HG03575 (cell line): ENCODE measurements around the gene P2RY14.
"Not testable (repeated sequence)": the region's sequence is repeated elsewhere in the genome, so short reads cannot be mapped to it uniquely, and the experiment has no call there.

ENCODE experiments used
- ATAC-seq: cut with Tn5 transposase; IDR thresholded peaks from one replicate; pipeline ENCODE4 v1.9.1; 2021; ENCODE audit not compliant: unreplicated experiment, insufficient number of reproducible peaks, low FRiP score; ENCODE audit errors: extremely low read depth

P2RY14 gene

DNA sequence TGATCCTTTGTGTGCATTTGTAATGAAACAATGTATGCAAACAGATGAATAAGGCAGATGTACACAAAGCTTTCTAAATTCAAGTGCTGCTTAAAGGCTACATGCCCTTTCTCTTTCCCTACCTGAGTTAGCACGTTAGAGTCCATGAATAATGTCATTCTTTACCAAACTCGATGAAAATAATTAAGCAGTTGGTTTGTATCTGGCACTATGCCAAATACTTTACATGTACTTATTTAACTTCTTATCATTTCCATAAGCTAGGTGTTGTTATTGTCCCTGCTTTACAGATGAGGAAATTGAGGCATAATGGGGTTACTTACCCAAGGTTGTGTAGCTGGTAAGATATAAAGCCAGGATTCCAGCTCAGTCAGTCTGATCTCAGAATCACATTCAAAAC lies 77.8 kb downstream of the P2RY14 start:
- ATAC-seq = no peak

DNA sequence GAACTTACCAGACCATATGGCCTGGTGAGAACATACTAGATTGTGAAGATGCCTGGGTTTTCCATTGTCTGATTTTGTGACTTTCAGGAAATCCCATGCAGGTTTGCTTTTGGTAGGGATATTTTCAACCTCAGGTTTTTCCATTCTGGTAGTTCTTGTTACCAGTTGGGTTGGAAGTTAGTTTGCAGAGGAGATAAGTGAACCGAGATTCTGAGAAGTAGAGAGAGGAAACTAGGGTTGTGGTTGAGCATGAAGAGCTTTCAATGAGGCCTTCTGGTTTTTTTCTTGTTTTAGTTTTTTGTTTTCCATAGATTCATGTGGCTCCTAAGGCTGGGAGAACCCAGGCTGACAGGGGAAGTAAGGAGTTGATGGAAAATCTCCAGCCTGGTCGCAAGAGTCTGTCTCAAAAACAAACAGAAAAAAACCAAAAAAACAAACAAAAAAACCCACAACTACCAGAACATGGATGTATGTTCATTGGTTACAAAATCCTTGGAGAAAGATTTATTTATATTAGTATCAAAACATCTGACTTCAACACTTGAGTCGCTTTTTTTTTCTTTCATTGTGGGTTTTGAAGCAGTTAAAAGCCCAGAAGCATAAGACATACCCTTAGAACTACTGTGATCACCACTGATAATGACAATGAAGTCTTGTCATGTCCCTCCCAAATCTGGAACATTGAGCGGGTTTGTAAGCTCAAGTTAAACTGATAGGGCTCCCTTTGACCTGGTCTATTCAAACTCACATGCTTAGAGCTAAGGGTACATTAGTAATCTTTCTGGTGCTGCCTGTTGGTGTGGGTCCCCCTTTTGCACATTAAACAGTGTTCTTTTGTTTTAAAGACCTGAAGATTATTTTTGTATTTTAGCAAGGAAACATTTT lies 78.5 kb downstream of the P2RY14 start:
- ATAC-seq = no peak

DNA sequence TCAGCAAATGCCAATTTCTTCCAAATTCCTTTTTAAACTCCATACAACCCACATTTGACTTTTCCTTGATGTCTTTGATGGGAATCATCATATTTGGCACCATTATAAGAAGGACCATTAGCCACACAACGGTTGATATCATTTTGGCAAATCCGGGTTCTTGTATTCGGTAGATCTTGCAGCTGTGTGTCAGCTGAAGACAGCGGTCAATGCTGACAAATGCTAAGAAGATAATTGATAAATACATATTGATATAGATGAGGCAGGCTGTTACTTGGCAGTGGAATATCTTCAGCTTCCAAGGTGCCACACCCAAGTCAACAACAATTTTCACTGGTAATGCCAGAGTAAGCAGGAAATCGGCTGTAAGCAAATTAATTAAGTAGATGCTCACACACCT lies 79.5 kb downstream of the P2RY14 start:
- no peak for ATAC-seq

- ATAC-seq = no peak
Measured at GRCh38 chr3:151197981-151198767, 80.2 kb downstream of the P2RY14 start.

- no peak for ATAC-seq
Measured at GRCh38 chr3:151197228-151197627, 81.1 kb downstream of the P2RY14 start.

DNA sequence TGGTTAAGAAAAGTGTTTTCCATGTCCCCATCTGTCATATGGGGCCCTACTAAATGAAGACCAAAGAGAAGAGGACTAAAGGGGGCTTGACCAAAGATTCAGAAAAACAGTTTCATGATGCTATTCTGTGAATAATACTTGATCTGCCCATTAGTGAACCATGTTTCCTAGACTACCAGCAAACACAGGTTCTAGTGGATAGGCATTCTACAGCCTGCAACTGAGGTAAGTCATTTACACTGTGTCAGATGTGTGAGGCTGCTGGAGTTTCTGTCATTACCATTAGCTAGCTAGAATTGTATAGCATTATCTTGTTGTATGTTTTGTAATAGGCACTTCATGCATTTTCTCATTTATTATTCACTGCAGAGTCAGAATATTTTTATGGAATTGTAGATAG lies 81.9 kb downstream of the P2RY14 start:
- no peak for ATAC-seq

GRCh38 chr3:151195826-151196225 lies 82.5 kb downstream of the P2RY14 start:
- no peak for ATAC-seq

DNA sequence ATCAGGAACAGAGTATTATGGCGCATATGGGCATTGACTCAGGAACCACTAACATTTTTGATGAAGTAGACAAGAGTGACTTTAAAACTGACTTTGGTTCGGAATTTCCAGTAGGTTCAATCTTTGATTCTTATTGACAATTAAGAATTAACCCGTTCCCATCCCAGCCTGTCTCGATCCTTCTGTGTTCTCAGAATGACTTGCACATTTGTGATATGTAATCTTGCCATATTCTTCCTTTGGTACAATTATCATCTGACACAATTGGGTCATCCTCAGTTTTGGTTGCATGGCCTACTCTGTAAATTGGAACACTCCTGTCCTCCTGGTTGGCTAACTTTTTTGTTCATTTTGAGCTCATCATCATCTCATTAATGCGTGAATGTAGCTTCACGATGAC lies 85.8 kb downstream of the P2RY14 start:
- ATAC-seq = no peak

DNA sequence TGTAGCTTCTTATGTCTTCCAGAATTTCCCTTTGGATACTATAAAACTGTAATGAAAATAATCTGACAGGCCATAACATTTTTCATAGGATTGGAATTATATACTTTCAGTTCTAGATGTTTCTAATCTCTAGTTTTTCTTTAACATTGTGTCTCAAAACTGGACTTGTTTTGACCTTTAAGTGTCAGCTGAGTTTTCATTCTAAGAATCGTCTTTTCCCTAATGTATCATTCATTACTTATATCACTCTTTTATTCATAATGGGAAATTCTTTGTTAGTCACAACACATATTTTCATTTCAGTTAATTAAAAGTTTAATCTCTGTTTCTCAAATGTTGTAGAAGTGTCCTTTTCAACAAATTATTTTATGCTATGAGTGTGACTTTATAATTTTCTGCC lies 87.2 kb downstream of the P2RY14 start:
- no peak for ATAC-seq

DNA sequence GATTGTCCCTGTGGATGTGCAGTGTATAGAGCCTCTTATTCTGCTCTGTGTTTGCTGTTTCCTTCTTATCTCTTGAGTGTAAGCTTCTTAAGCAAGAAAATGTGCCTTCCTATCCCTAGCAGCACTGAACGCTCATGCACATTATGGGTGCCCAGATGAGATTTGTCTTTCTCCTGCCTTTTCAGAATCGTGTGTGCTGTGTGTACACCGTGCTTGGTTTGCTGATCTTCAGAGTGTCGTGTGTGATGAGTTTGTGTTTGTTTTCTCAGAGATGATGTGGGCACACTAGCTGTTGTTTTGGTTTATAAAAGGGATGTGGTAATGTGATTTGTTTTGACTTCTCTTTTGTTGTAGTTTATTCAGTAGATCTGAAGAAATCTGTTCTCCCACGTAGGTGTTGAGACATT lies 95.1 kb downstream of the P2RY14 start:
- no peak for ATAC-seq

- no peak for ATAC-seq
Measured at GRCh38 chr3:151182349-151183079, 95.8 kb downstream of the P2RY14 start.

DNA sequence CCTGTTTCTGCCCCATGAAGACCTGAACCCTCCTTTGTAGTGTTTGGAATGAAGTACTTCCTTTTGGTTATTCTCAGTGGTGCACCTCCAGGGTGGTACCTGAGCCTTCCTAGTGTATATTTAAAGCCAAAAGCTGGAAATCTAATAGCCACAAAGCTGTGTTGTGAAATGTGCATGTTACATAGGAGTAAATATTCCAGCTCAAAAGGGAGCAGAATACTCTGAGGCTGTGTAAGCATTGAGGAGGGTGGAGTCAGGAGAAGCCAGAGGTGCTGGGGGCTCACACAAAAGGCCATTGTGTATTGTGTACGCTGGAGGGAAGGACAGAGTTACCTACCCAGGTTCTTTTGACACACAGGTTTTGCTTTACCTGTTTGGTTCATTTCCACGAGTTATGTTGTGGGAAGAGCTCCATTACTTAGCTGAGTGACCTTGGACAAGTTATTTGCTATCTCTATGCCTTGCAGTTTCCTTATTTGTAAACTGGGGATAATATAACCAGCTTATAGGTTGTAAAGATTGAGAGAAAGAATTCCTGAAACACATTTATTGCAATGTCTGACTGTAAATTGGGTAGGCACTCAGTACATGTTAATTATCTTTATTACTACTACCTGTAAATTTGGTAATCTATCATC lies 100.0 kb downstream of the P2RY14 start:
- no peak for ATAC-seq

GRCh38 chr3:151175952-151176351 lies 102.4 kb downstream of the P2RY14 start:
- no peak for ATAC-seq

DNA sequence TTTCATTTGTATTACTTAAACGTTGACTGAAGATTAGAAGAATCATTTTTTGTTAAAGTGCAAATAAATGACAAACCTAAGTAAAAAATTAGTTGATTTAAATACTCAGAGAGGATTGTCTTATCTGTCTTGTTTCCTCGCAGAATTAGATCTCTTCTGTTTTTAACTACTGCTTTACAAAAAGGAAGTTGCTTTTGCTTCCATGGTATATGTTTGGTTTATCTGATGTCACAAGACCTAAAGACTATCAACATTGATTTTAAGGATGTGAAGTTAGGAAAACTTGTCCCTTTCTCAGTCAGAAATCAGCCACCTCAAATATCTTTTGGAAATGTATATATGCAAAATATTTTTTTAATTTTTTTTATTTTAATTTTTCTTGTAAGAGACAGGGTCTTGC lies 104.0 kb downstream of the P2RY14 start:
- no peak for ATAC-seq

GRCh38 chr3:151171145-151171757 lies 107.1 kb downstream of the P2RY14 start:
- ATAC-seq = no peak

DNA sequence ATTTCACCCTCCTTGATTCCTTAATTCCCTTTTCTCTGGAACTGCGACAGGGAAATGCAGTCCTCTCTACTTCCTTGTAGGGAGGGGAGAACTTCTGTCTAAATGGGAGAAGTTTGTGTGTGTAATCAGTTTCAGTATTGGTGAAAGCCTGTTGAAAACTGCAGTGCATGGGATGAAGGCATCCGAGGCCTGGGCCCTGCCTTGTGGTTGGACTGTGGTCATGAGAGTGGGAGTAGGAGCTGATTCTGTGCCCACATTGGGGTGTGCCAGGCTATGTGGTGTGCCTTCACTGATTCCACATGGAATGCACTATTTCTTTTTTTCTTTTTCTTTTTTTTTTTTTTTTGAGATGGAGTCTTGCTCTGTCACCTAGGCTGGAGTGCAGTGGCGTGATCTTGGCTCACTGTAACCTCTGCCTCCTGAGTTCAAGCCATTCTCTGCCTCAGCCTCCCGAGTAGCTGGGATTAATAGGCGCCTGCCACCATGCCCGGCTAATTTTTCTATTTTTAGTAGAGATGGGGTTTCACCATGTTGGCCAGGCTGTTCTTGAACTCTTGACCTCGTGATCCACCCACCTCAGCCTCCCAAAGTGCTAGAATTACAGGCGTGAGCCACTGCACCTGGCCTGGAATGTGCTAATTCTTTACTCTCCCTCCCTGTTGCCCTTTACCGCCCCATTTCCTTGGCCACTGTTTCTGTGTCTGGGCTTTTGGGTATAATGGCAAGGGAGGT lies 108.2 kb downstream of the P2RY14 start:
- not testable (repeated sequence) for ATAC-seq

GRCh38 chr3:151169262-151169947 lies 108.9 kb downstream of the P2RY14 start:
- ATAC-seq = no peak
